ENCODE results near the gene SCN2A. TPM values are rescaled to one million over a fixed set of nuclear protein-coding genes. Genes with fewer than 3 reads are reported as not detected.

Gene SCN2A
- total RNA-seq, 1 donor from 2014 or later, result 2.9 TPM

DNA sequence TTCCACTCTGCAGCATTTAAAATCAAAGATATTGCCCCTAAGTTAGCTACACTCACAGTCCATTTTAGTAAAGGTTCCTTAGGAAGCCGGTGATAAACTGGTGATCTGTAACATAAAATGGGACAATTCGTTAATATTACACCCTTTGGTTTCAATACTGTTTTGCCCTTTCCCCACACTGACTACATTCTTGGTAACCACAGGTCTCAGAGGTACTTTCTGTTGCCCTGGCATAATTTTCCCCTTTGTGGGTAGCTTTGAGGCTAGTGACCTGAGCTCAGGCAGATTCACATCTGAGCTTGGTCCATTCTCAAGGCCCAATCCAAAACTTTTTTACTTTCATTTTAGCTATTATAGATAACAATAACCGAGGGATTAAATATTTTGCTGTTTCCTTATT is 197.3 kb downstream of the SCN2A start:
- Mint-ChIP-seq H3K27ac (no peak overlapping the region), H3K9me3 (no peaks in the 10 kb centered on the region), H3K4me3 (no peak overlapping the region), H3K36me3 (no peaks in the 10 kb centered on the region), H3K27me3 (ENCODE audit: low read depth) (no peaks in the 10 kb centered on the region), H3K4me1 (peaks cover 10% of the 10 kb centered on the region)
- TF ChIP-seq, protein P1, sequence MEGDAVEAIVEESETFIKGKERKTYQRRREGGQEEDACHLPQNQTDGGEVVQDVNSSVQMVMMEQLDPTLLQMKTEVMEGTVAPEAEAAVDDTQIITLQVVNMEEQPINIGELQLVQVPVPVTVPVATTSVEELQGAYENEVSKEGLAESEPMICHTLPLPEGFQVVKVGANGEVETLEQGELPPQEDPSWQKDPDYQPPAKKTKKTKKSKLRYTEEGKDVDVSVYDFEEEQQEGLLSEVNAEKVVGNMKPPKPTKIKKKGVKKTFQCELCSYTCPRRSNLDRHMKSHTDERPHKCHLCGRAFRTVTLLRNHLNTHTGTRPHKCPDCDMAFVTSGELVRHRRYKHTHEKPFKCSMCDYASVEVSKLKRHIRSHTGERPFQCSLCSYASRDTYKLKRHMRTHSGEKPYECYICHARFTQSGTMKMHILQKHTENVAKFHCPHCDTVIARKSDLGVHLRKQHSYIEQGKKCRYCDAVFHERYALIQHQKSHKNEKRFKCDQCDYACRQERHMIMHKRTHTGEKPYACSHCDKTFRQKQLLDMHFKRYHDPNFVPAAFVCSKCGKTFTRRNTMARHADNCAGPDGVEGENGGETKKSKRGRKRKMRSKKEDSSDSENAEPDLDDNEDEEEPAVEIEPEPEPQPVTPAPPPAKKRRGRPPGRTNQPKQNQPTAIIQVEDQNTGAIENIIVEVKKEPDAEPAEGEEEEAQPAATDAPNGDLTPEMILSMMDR (IDR thresholded peaks at IDR 0.05; ENCODE audit: unreplicated experiment), result no peak
- no peak for DNase-seq (ENCODE audit: low spot score in 2 of 2, unreplicated experiment in 2 of 2)

DNA sequence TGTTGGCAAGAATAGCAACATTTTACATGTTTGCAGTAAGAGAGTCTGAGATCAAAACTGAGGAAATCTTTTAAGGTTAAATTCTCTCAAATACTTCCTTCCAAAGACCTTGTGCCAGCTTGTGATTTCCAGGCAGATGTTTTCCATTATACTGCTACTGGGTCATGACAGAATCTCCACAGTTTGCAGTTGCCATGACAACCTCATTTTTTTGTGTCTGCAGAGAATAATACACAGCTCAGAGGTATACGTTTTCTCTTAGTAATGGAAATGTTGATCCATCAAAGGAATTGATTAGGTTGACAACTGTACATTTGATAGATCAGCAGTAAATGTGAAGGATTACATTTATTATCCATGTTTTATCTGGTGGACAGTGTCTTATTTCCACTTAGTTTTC is 201.2 kb downstream of the SCN2A start:
- TF ChIP-seq, protein P1 (IDR thresholded peaks at IDR 0.05; ENCODE audit: unreplicated experiment), result no peak
- peak overlapping the region; percentile 82 for H3K27ac Mint-ChIP-seq

More for the DNA sequence above, 201.2 kb downstream of the SCN2A start:
- H3K27me3 Mint-ChIP-seq (ENCODE audit: low read depth), result no peaks in the 10 kb centered on the region
- peaks cover 13% of the 10 kb centered on the region for H3K4me1 Mint-ChIP-seq
- H3K9me3 Mint-ChIP-seq, result peaks cover 10% of the 10 kb centered on the region
- peak in 1 of 2 experiments; percentile 38 for DNase-seq (ENCODE audit: low spot score in 2 of 2, unreplicated experiment in 2 of 2)
- no peak overlapping the region for H3K4me3 Mint-ChIP-seq
- H3K36me3 Mint-ChIP-seq, result no peaks in the 10 kb centered on the region

Other genes starting within 250 kb of the SCN2A start
- 0.11 to 0.23 TPM (median 0.16 TPM) in 3 replicates for gene SCN3A, start 35.4 kb upstream of the SCN2A start, total RNA-seq
- gene CSRNP3, start 230.3 kb downstream of the SCN2A start, total RNA-seq, result 29.1 to 31.2 TPM (median 29.6 TPM) in 3 replicates

Measured in mesothelial cell of epicardium (in vitro differentiated cells).